ENCODE data around the gene BRD8. TPM values are rescaled to one million over a fixed set of nuclear protein-coding genes. Genes with fewer than 3 reads are reported as not detected.
"Not testable (repeated sequence)": the region's sequence is repeated elsewhere in the genome, so short reads cannot be mapped to it uniquely, and the experiment has no call there.

BRD8 gene
- total and polyA plus RNA-seq, 4 donors = 21.2 to 62.6 (median 48.3) TPM

- no peak overlapping the region for H3K4me3 ChIP-seq (ENCODE audit: low read length in 2 of 2)
- intact Hi-C loops (cut with DNase I) = no loop called here
- no peaks in the 10 kb centered on the region for H3K9me3 ChIP-seq (ENCODE audit: control insufficient read depth, low read length)
- no peak overlapping the region for H3K27ac ChIP-seq (ENCODE audit: low read depth in 1 of 2, low read length in 2 of 2)
- peaks cover 16 to 37% of the 10 kb centered on the region in 2 donors for H3K36me3 ChIP-seq (ENCODE audit: control insufficient read depth in 1 of 2, insufficient read depth in 2 of 2, low read length in 1 of 2)
- DNase-seq (no peak), ATAC-seq (ENCODE audit: low FRiP score) (no peak)
- no peaks in the 10 kb centered on the region for H3K27me3 ChIP-seq (ENCODE audit: control insufficient read depth in 1 of 2, insufficient read depth in 2 of 2, low read length in 1 of 2)
- no peaks in the 10 kb centered on the region for H3K4me1 ChIP-seq (ENCODE audit: control insufficient read depth in 1 of 2, insufficient read depth in 2 of 2, low read length in 2 of 2)
Measured at GRCh38 chr5:138170299-138170698, 8.1 kb downstream of the BRD8 start.

DNA sequence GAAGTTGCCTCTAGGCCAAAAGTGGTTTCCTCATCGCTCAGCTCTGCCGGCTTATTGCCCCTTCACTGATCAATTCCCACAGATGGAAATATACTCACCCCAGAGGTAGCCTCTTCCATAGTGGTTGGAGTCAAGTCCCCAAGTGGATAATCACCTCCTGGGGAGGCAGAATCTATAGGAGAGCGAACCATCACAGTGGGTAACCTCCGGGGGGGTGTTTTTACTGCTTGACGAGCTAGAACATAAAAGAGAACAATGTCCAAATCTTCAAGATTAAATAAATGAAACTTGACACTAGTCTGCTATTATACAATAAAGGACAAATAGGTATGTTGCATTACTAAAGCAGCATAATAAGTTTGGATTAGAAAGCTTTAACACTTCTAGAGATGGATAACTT is 9.3 kb downstream of the BRD8 start:
- Histone ChIP-seq H3K27me3 (ENCODE audit: control insufficient read depth in 1 of 2, insufficient read depth in 2 of 2, low read length in 1 of 2) (no peaks in the 10 kb centered on the region), H3K4me3 (ENCODE audit: low read length in 2 of 2) (no peak overlapping the region), H3K36me3 (ENCODE audit: control insufficient read depth in 1 of 2, insufficient read depth in 2 of 2, low read length in 1 of 2) (peaks cover 24 to 44% of the 10 kb centered on the region in 2 donors), H3K4me1 (ENCODE audit: control insufficient read depth in 1 of 2, insufficient read depth in 2 of 2, low read length in 2 of 2) (no peaks in the 10 kb centered on the region), H3K9me3 (ENCODE audit: control insufficient read depth, low read length) (no peaks in the 10 kb centered on the region), H3K27ac (ENCODE audit: low read depth in 1 of 2, low read length in 2 of 2) (no peak overlapping the region)
- ATAC-seq (ENCODE audit: low FRiP score) = no peak
- WGBS, 2 donors = 92 to 93% methylated on average over 5 of the region's 5 CpGs
- intact Hi-C loops (cut with DNase I) = no loop called here
- no peak for DNase-seq

DNA sequence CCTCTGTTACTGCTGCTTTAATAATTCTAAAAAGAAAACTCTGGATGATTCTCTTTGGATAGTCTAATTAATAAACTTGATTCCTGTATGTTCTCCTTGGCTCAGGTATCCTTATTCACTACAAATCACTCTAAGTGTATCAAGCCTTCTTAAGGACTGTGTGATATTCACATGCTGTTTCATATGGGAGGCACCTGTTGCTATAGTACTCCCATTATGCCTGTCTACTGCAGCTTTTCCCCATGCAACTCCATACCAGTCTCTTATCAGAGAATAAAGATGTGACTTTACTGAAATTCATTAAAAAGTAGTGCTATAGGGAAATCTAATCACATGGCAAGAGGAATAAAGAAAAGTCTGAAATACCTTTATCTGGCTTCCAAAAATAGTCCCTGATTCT is 14.7 kb downstream of the BRD8 start:
- H3K27me3 ChIP-seq (ENCODE audit: control insufficient read depth in 1 of 2, insufficient read depth in 2 of 2, low read length in 1 of 2) = no peaks in the 10 kb centered on the region
- no peaks in the 10 kb centered on the region for H3K9me3 ChIP-seq (ENCODE audit: control insufficient read depth, low read length)
- intact Hi-C loops (cut with DNase I) = no loop called here
- no peaks in the 10 kb centered on the region for H3K4me1 ChIP-seq (ENCODE audit: control insufficient read depth in 1 of 2, insufficient read depth in 2 of 2, low read length in 2 of 2)
- H3K36me3 ChIP-seq (ENCODE audit: control insufficient read depth in 1 of 2, insufficient read depth in 2 of 2, low read length in 1 of 2) = peaks cover 33 to 36% of the 10 kb centered on the region in 2 donors
- DNase-seq (no peak), ATAC-seq (ENCODE audit: low FRiP score) (no peak)
- no peak overlapping the region for H3K4me3 ChIP-seq (ENCODE audit: low read length in 2 of 2)
- no peak overlapping the region for H3K27ac ChIP-seq (ENCODE audit: low read depth in 1 of 2, low read length in 2 of 2)

GRCh38 chr5:138160706-138161105 is 17.7 kb downstream of the BRD8 start:
- H3K36me3 ChIP-seq (ENCODE audit: control insufficient read depth in 1 of 2, insufficient read depth in 2 of 2, low read length in 1 of 2) = peaks cover 31 to 33% of the 10 kb centered on the region in 2 donors
- H3K9me3 ChIP-seq (ENCODE audit: control insufficient read depth, low read length) = no peaks in the 10 kb centered on the region
- 89 to 90% methylated on average over 4 of the region's 4 CpGs for WGBS, 2 donors
- ATAC-seq (ENCODE audit: low FRiP score) (no peak), DNase-seq (no peak)
- no peak overlapping the region for H3K27ac ChIP-seq (ENCODE audit: low read depth in 1 of 2, low read length in 2 of 2)
- intact Hi-C loops (cut with DNase I) = no loop called here
- no peak overlapping the region for H3K4me3 ChIP-seq (ENCODE audit: low read length in 2 of 2)
- H3K27me3 ChIP-seq (ENCODE audit: control insufficient read depth in 1 of 2, insufficient read depth in 2 of 2, low read length in 1 of 2) = no peaks in the 10 kb centered on the region
- no peaks in the 10 kb centered on the region for H3K4me1 ChIP-seq (ENCODE audit: control insufficient read depth in 1 of 2, insufficient read depth in 2 of 2, low read length in 2 of 2)

- H3K27ac ChIP-seq (ENCODE audit: low read depth in 1 of 2, low read length in 2 of 2) = no peak overlapping the region
- WGBS, 2 donors = 92 to 94% methylated on average over 5 of the region's 5 CpGs
- DNase-seq = no peak
- no peaks in the 10 kb centered on the region for H3K9me3 ChIP-seq (ENCODE audit: control insufficient read depth, low read length)
- no peaks in the 10 kb centered on the region for H3K27me3 ChIP-seq (ENCODE audit: control insufficient read depth in 1 of 2, insufficient read depth in 2 of 2, low read length in 1 of 2)
- intact Hi-C loops (cut with DNase I) = no loop called here
- peaks cover 22 to 24% of the 10 kb centered on the region in 2 donors for H3K36me3 ChIP-seq (ENCODE audit: control insufficient read depth in 1 of 2, insufficient read depth in 2 of 2, low read length in 1 of 2)
- ATAC-seq (ENCODE audit: low FRiP score) = no peak
- no peaks in the 10 kb centered on the region for H3K4me1 ChIP-seq (ENCODE audit: control insufficient read depth in 1 of 2, insufficient read depth in 2 of 2, low read length in 2 of 2)
- H3K4me3 ChIP-seq (ENCODE audit: low read length in 2 of 2) = no peak overlapping the region
Measured at GRCh38 chr5:138159666-138160065, 18.8 kb downstream of the BRD8 start.

DNA sequence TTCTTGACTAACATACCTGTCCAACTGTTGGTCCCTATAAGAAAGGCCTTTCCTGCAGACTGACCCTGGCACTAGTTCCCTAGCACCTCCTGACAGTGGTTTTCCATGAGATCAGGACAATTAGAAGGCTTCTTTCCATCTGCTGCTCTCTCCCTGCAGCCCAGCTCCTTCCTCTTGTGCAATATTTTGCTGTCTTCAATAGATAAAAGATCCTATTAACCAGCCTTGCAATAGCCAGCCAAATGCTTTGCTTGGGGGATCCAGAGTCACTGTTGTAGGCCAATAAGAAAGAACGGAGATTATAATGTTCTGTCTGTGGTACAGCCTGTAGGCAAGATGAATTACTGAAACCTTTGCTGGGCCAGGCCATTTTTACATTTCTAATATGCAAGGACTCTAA is 20.8 kb downstream of the BRD8 start:
- Histone ChIP-seq H3K36me3 (ENCODE audit: control insufficient read depth in 1 of 2, insufficient read depth in 2 of 2, low read length in 1 of 2) (peaks cover 14 to 18% of the 10 kb centered on the region in 2 donors), H3K9me3 (ENCODE audit: control insufficient read depth, low read length) (no peaks in the 10 kb centered on the region), H3K4me3 (ENCODE audit: low read length in 2 of 2) (no peak overlapping the region), H3K27ac (ENCODE audit: low read depth in 1 of 2, low read length in 2 of 2) (no peak overlapping the region), H3K4me1 (ENCODE audit: control insufficient read depth in 1 of 2, insufficient read depth in 2 of 2, low read length in 2 of 2) (no peaks in the 10 kb centered on the region), H3K27me3 (ENCODE audit: control insufficient read depth in 1 of 2, insufficient read depth in 2 of 2, low read length in 1 of 2) (no peaks in the 10 kb centered on the region)
- DNase-seq (no peak), ATAC-seq (ENCODE audit: low FRiP score) (no peak)
- WGBS, 2 donors = 79 to 83% methylated on average over 1 of the region's 1 CpG
- intact Hi-C loops (cut with DNase I) = no loop called here

GRCh38 chr5:138155977-138156376 is 22.5 kb downstream of the BRD8 start:
- H3K36me3 ChIP-seq (ENCODE audit: control insufficient read depth in 1 of 2, insufficient read depth in 2 of 2, low read length in 1 of 2) = peaks cover 14 to 16% of the 10 kb centered on the region in 2 donors
- H3K9me3 ChIP-seq (ENCODE audit: control insufficient read depth, low read length); H3K4me1 ChIP-seq (ENCODE audit: control insufficient read depth in 1 of 2, insufficient read depth in 2 of 2, low read length in 2 of 2); H3K4me3 ChIP-seq (ENCODE audit: low read length in 2 of 2); H3K27ac ChIP-seq (ENCODE audit: low read depth in 1 of 2, low read length in 2 of 2); H3K27me3 ChIP-seq (ENCODE audit: control insufficient read depth in 1 of 2, insufficient read depth in 2 of 2, low read length in 1 of 2); DNase-seq; intact Hi-C loops (cut with DNase I); ATAC-seq (ENCODE audit: low FRiP score): not testable (repeated sequence)
- WGBS, 2 donors = 97 to 98% methylated on average over 7 to 9 of the region's 9 CpGs

DNA sequence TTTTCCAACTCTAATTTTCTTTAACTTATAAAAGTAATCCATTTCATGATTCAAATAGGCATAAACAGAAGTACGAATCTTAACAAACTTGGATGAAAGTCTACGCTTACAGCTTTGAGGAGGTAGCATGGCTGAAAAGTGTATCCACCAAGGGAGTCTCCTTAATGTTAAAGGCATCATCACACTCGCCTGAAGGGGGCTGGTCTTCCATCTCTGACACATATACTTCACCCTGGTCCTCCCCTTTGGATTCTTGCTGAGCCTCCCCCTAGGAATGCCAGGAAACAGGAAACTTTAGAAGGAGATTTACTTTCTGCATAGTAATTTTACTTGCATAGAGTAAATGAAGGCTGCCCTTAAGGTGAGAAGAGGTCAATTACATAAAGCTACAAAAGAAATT is 28.9 kb downstream of the BRD8 start:
- WGBS, 2 donors = 49 to 50% methylated on average over 3 of the region's 3 CpGs
- intact Hi-C loops (cut with DNase I) = no loop called here

GRCh38 chr5:138148811-138149210 is 29.6 kb downstream of the BRD8 start:
- Histone ChIP-seq H3K4me3 (ENCODE audit: low read length in 2 of 2) (no peak overlapping the region), H3K4me1 (ENCODE audit: control insufficient read depth in 1 of 2, insufficient read depth in 2 of 2, low read length in 2 of 2) (no peaks in the 10 kb centered on the region), H3K36me3 (ENCODE audit: control insufficient read depth in 1 of 2, insufficient read depth in 2 of 2, low read length in 1 of 2) (no peaks in the 10 kb centered on the region), H3K9me3 (ENCODE audit: control insufficient read depth, low read length) (no peaks in the 10 kb centered on the region), H3K27me3 (ENCODE audit: control insufficient read depth in 1 of 2, insufficient read depth in 2 of 2, low read length in 1 of 2) (no peaks in the 10 kb centered on the region), H3K27ac (ENCODE audit: low read depth in 1 of 2, low read length in 2 of 2) (no peak overlapping the region)
- intact Hi-C loops (cut with DNase I) = no loop called here
- ATAC-seq (ENCODE audit: low FRiP score) (peak; percentile 60), DNase-seq (peak in 1 of 2 donors; percentile 67)
- WGBS, 2 donors = 20 to 23% methylated on average over 1 of the region's 1 CpG

More for the DNA sequence above, 28.9 kb downstream of the BRD8 start:
- DNase-seq (no peak), ATAC-seq (ENCODE audit: low FRiP score) (no peak)
- H3K27ac ChIP-seq (ENCODE audit: low read depth in 1 of 2, low read length in 2 of 2) = no peak overlapping the region
- no peak overlapping the region for H3K4me3 ChIP-seq (ENCODE audit: low read length in 2 of 2)
- H3K4me1 ChIP-seq (ENCODE audit: control insufficient read depth in 1 of 2, insufficient read depth in 2 of 2, low read length in 2 of 2) = no peaks in the 10 kb centered on the region
- no peaks in the 10 kb centered on the region for H3K9me3 ChIP-seq (ENCODE audit: control insufficient read depth, low read length)
- H3K36me3 ChIP-seq (ENCODE audit: control insufficient read depth in 1 of 2, insufficient read depth in 2 of 2, low read length in 1 of 2) = no peaks in the 10 kb centered on the region
- H3K27me3 ChIP-seq (ENCODE audit: control insufficient read depth in 1 of 2, insufficient read depth in 2 of 2, low read length in 1 of 2) = no peaks in the 10 kb centered on the region

All from aorta (tissue), 5 donors.